ENCODE measurements around the gene ZMIZ1. TPM values are rescaled to one million over a fixed set of nuclear protein-coding genes. Genes with fewer than 3 reads are reported as not detected.

ZMIZ1 gene
- total RNA-seq, 1 experiment from 2014 or later: 34.2 TPM

DNA sequence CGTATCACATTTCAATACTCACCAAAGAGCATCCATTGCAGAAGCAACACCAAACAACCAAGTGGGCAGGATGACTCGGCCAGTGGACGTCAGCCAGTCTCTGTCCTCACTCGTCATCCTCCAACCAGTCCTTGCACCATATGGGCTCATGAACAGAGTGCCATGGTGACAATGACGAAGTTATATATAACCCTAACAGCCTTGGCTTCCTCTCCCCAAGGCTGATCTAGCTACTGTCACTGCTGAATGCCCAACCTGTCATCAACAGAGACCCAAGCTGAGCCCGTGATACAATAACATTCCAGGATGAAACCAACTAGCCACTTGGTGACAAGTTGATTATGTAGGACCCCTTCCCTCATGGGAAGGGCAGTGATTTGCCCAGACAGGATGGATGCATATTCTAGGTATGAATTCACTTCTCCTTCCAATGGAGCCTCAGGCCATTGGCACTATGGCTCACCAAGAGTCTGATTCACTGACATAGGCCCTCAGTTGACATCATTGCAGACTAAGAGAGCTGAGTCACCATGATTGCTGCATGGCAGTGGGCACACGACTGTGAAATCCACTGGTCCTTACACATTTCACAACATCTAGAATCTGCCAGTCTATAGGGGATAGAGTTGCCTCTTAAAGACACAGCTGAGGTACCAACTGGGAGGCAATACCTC, 252.2 kb downstream of the ZMIZ1 start:
- Histone ChIP-seq H3K4me3 (ENCODE audit: low read depth in 2 of 2, low read length in 2 of 2) (no peak overlapping the region), H3K27ac (ENCODE audit: low read length) (no peak overlapping the region), H3K36me3 (ENCODE audit: control insufficient read depth, insufficient read depth, low read length) (no peaks in the 10 kb centered on the region), H3K9me3 (ENCODE audit: control insufficient read depth, insufficient read depth, low read depth, low read length) (no peaks in the 10 kb centered on the region), H3K27me3 (ENCODE audit: control insufficient read depth, insufficient read depth, low read length) (no peaks in the 10 kb centered on the region), H3K4me1 (ENCODE audit: control insufficient read depth, insufficient read depth, low read length) (no peaks in the 10 kb centered on the region; the same call in none of the 2 replicates)
- no TSS peak for BruUV-seq (replicated peaks)
- ChIA-PET POLR2A (no interaction called here), CTCF (no interaction called here)
- DNase-seq (ENCODE audit: low read depth, low spot score) (no peak), ATAC-seq (peak; percentile 41; the same call in 1 of the 2 replicates)
- intact Hi-C loops (cut with micrococcal nuclease; ENCODE audit: unreplicated experiment) (no loop called here), in situ Hi-C loops (cut with HindIII; ENCODE audit: low pct_unique_long_range_greater_than_20kb, low sequenced_read_pairs) (no loop called here)
- TF ChIP-seq POLR2AphosphoS5 (IDR thresholded peaks at IDR 0.05; ENCODE audit: low read depth, low read length) (no peak), SIN3A (IDR thresholded peaks at IDR 0.05; ENCODE audit: borderline replicate concordance, insufficient read depth, low read depth, low read length) (no peak), TCF7L2 (IDR thresholded peaks at IDR 0.05; ENCODE audit: low read depth, low read length) (no peak)
- TF ChIP-seq, protein P1, sequence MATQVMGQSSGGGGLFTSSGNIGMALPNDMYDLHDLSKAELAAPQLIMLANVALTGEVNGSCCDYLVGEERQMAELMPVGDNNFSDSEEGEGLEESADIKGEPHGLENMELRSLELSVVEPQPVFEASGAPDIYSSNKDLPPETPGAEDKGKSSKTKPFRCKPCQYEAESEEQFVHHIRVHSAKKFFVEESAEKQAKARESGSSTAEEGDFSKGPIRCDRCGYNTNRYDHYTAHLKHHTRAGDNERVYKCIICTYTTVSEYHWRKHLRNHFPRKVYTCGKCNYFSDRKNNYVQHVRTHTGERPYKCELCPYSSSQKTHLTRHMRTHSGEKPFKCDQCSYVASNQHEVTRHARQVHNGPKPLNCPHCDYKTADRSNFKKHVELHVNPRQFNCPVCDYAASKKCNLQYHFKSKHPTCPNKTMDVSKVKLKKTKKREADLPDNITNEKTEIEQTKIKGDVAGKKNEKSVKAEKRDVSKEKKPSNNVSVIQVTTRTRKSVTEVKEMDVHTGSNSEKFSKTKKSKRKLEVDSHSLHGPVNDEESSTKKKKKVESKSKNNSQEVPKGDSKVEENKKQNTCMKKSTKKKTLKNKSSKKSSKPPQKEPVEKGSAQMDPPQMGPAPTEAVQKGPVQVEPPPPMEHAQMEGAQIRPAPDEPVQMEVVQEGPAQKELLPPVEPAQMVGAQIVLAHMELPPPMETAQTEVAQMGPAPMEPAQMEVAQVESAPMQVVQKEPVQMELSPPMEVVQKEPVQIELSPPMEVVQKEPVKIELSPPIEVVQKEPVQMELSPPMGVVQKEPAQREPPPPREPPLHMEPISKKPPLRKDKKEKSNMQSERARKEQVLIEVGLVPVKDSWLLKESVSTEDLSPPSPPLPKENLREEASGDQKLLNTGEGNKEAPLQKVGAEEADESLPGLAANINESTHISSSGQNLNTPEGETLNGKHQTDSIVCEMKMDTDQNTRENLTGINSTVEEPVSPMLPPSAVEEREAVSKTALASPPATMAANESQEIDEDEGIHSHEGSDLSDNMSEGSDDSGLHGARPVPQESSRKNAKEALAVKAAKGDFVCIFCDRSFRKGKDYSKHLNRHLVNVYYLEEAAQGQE (IDR thresholded peaks at IDR 0.05; ENCODE audit: insufficient read depth in 1 of 2, low read depth in 2 of 2, low read length in 1 of 2): no peak
- TF ChIP-seq, protein P2, sequence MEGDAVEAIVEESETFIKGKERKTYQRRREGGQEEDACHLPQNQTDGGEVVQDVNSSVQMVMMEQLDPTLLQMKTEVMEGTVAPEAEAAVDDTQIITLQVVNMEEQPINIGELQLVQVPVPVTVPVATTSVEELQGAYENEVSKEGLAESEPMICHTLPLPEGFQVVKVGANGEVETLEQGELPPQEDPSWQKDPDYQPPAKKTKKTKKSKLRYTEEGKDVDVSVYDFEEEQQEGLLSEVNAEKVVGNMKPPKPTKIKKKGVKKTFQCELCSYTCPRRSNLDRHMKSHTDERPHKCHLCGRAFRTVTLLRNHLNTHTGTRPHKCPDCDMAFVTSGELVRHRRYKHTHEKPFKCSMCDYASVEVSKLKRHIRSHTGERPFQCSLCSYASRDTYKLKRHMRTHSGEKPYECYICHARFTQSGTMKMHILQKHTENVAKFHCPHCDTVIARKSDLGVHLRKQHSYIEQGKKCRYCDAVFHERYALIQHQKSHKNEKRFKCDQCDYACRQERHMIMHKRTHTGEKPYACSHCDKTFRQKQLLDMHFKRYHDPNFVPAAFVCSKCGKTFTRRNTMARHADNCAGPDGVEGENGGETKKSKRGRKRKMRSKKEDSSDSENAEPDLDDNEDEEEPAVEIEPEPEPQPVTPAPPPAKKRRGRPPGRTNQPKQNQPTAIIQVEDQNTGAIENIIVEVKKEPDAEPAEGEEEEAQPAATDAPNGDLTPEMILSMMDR (IDR thresholded peaks at IDR 0.05): no peak

DNA sequence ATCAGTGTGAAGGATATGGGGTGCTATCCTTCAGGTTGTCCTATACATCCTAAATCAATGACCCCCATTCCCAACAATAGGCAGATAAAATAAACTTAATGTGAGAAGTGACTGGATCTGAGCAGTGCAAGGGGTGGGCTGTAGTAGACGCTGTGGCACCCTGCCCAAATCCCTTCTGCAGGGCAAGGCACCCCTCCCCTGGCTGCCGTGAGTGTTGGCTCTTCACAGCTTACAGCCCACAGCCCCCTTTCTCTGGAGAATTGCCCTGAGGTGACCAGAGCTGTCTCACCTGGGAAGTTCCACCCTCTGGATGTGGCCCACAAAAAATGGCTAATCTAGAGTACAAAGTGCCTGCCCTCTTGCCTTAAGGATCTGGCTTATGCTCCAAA, 252.7 kb downstream of the ZMIZ1 start:
- TF ChIP-seq, protein P2 (IDR thresholded peaks at IDR 0.05): no peak
- TF ChIP-seq, protein P1 (IDR thresholded peaks at IDR 0.05; ENCODE audit: insufficient read depth in 1 of 2, low read depth in 2 of 2, low read length in 1 of 2): no peak
- TF ChIP-seq POLR2AphosphoS5 (IDR thresholded peaks at IDR 0.05; ENCODE audit: low read depth, low read length) (no peak), TCF7L2 (IDR thresholded peaks at IDR 0.05; ENCODE audit: low read depth, low read length) (no peak), SIN3A (IDR thresholded peaks at IDR 0.05; ENCODE audit: borderline replicate concordance, insufficient read depth, low read depth, low read length) (no peak)
- H3K36me3 ChIP-seq (ENCODE audit: control insufficient read depth, insufficient read depth, low read length): no peaks in the 10 kb centered on the region
- H3K27ac ChIP-seq (ENCODE audit: low read length): no peak overlapping the region
- H3K4me1 ChIP-seq (ENCODE audit: control insufficient read depth, insufficient read depth, low read length): no peaks in the 10 kb centered on the region; the same call in none of the 2 replicates
- H3K9me3 ChIP-seq (ENCODE audit: control insufficient read depth, insufficient read depth, low read depth, low read length): no peaks in the 10 kb centered on the region
- ChIA-PET CTCF (no interaction called here), POLR2A (no interaction called here)
- DNase-seq (ENCODE audit: low read depth, low spot score) (no peak), ATAC-seq (no peak)
- no peak overlapping the region for H3K4me3 ChIP-seq (ENCODE audit: low read depth in 2 of 2, low read length in 2 of 2)
- in situ Hi-C loops (cut with HindIII; ENCODE audit: low pct_unique_long_range_greater_than_20kb, low sequenced_read_pairs) (no loop called here), intact Hi-C loops (cut with micrococcal nuclease; ENCODE audit: unreplicated experiment) (no loop called here)
- H3K27me3 ChIP-seq (ENCODE audit: control insufficient read depth, insufficient read depth, low read length): no peaks in the 10 kb centered on the region
- no TSS peak for BruUV-seq (replicated peaks)
